Measurements from ENCODE around the gene ADIPOR2.

DNA sequence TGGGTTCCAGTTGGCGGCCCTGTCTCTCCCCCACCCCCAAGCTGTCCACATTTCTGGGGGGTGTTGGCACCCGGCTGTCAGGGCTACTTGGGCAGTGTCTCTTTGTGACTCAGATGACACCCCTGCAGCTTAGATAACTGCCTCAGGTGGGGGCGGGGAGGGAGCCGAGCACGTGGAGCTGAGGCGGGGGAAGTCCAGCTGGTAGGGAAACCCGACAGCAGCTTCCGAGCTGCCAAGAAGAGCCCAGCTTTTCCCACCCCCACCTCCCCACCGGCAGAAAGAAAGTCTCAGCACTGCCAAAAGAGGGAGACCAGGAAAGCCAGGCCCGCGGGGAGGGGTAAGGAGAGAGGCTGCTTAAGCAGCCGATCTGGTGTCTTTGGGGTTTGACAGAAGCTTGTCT lies 130.9 kb downstream of the ADIPOR2 start:
- TF ChIP-seq, protein P1, sequence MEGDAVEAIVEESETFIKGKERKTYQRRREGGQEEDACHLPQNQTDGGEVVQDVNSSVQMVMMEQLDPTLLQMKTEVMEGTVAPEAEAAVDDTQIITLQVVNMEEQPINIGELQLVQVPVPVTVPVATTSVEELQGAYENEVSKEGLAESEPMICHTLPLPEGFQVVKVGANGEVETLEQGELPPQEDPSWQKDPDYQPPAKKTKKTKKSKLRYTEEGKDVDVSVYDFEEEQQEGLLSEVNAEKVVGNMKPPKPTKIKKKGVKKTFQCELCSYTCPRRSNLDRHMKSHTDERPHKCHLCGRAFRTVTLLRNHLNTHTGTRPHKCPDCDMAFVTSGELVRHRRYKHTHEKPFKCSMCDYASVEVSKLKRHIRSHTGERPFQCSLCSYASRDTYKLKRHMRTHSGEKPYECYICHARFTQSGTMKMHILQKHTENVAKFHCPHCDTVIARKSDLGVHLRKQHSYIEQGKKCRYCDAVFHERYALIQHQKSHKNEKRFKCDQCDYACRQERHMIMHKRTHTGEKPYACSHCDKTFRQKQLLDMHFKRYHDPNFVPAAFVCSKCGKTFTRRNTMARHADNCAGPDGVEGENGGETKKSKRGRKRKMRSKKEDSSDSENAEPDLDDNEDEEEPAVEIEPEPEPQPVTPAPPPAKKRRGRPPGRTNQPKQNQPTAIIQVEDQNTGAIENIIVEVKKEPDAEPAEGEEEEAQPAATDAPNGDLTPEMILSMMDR (conservative IDR thresholded peaks at IDR 0.05; ENCODE audit: low read depth, low read length): no peak
- TF ChIP-seq EZH2 (IDR thresholded peaks at IDR 0.05; ENCODE audit: borderline replicate concordance, low read depth, low read length, poor library complexity, severe bottlenecking): no peak

Measured in A673 (cell line).